Endothelial cell of umbilical vein (primary cell): Measurements from ENCODE around the gene LHX4. TPM values are rescaled to one million over a fixed set of nuclear protein-coding genes. Genes with fewer than 3 reads are reported as not detected.

Source experiments
- BruUV-seq: library from RNA; stranded (reverse); fragments of 400-500 nt; replicated peaks from 2 replicates; lab custom pipeline; 2021; lab: Mats Ljungman, UMichigan
- CTCF ChIA-PET: fragments of 300-600, 350-600 bp; sonication (Branson Sonifier 250); formaldehyde crosslinking; loops from one replicate; lab custom pipeline; 2021; ENCODE audit warnings: antibody characterized with exemption, inconsistent platforms; lab: Charles Lee
- POLR2A ChIA-PET: fragments of 300-600, 350-600 bp; sonication (Branson Sonifier 250); formaldehyde crosslinking; loops from one replicate; lab custom pipeline; 2021; ENCODE audit warnings: antibody characterized with exemption, inconsistent platforms; lab: Charles Lee
- DNase-seq: peaks from one replicate; pipeline ENCODE4 v3.0.0-alpha.2; 2011; ENCODE audit warnings: low read depth, low spot score
- FAIRE-seq: peaks from 2 replicates; lab custom pipeline; 2011; peaks lifted over from hg19 to GRCh38; lab: Jason Lieb, UNC
- H2AFZ ChIP-seq: 2 replicates; pipeline ENCODE4 v1.6.0; 2012; ENCODE audit warnings: low read depth, low read length, control low read depth, inconsistent platforms
- H3K27ac ChIP-seq: 2 replicates; pipeline ENCODE4 v1.5.1; 2011; ENCODE audit warnings: low read depth, mild to moderate bottlenecking, control low read depth, low read length, moderate library complexity; ENCODE audit not compliant: insufficient read depth
- H3K27me3 ChIP-seq, 2 experiments: 2 replicates each; pipeline versions ENCODE4 v1.6.0 to v1.6.1; 2011; ENCODE audit warnings: low read length in 2 of 2, mixed read lengths in 1 of 2; ENCODE audit not compliant: control insufficient read depth in 2 of 2, insufficient read depth in 2 of 2
- H3K36me3 ChIP-seq, 2 experiments: 2 replicates in 1 of 2; 3 replicates in 1 of 2; pipeline ENCODE4 v1.5.1; 2011; ENCODE audit warnings: low read length in 2 of 2, mild to moderate bottlenecking in 1 of 2, moderate library complexity in 1 of 2; ENCODE audit not compliant: control insufficient read depth in 2 of 2, insufficient read depth in 2 of 2; ENCODE audit errors: extremely low read depth in 1 of 2
- H3K4me1 ChIP-seq: 3 replicates; pipeline ENCODE4 v1.5.1; 2011; ENCODE audit warnings: mild to moderate bottlenecking, low read length; ENCODE audit not compliant: control insufficient read depth, insufficient read depth; ENCODE audit errors: extremely low read depth
- H3K4me2 ChIP-seq: 2 replicates; pipeline ENCODE4 v1.6.1; 2011; ENCODE audit warnings: low read length, control low read depth, mixed read lengths; ENCODE audit not compliant: insufficient read depth
- H3K4me3 ChIP-seq, 3 experiments: fragments of 200-600 bp in 1 of 3; sonication (generic), shearing (Covaris generic) in 1 of 3; replicated peaks in 1 of 3; 2 replicates each; pipeline ENCODE4 v1.5.1; 2011 to 2016; ENCODE audit warnings: control low read depth in 3 of 3, low read length in 3 of 3, mild to moderate bottlenecking in 2 of 3, inconsistent platforms in 1 of 3, low read depth in 1 of 3, moderate library complexity in 1 of 3; ENCODE audit not compliant: insufficient read depth in 1 of 3
- H3K79me2 ChIP-seq: 2 replicates; pipeline ENCODE4 v1.6.0; 2012; ENCODE audit warnings: low read length, inconsistent platforms; ENCODE audit not compliant: control insufficient read depth, insufficient read depth
- H3K9ac ChIP-seq: replicated peaks from 2 replicates; pipeline ENCODE3; 2011; ENCODE audit warnings: low read length, control low read depth; ENCODE audit not compliant: insufficient read depth; ENCODE audit errors: extremely low read depth
- H3K9me1 ChIP-seq: replicated peaks from 3 replicates; pipeline ENCODE4 v1.6.0; 2011; ENCODE audit warnings: mild to moderate bottlenecking, low read length; ENCODE audit not compliant: control insufficient read depth, insufficient read depth; ENCODE audit errors: extremely low read depth
- H3K9me3 ChIP-seq: replicated peaks from 2 replicates; pipeline ENCODE4 v1.5.1; 2012; ENCODE audit warnings: low read length, inconsistent platforms; ENCODE audit not compliant: control insufficient read depth, insufficient read depth
- H4K20me1 ChIP-seq: replicated peaks from 2 replicates; pipeline ENCODE3; 2011; ENCODE audit warnings: mild to moderate bottlenecking, low read length; ENCODE audit not compliant: control insufficient read depth, insufficient read depth; ENCODE audit errors: extremely low read depth
- CTCF ChIP-seq, 2 donors: IDR thresholded peaks; 1 replicate in 1 of 2; 2 replicates in 1 of 2; pipeline ENCODE4 v1.5.1; 2011; ENCODE audit warnings: low read length in 2 of 2, mild to moderate bottlenecking in 2 of 2, moderate library complexity in 2 of 2, control low read depth in 1 of 2, inconsistent platforms in 1 of 2, low read depth in 1 of 2; ENCODE audit not compliant: insufficient read depth in 1 of 2; ENCODE audit errors: extremely low read depth in 1 of 2
- EZH2 ChIP-seq: IDR thresholded peaks from 2 replicates; pipeline ENCODE4 v1.6.1; 2012; ENCODE audit warnings: borderline replicate concordance, low read depth, mild to moderate bottlenecking, moderate library complexity, low read length, inconsistent platforms; ENCODE audit not compliant: severe bottlenecking
- FOS ChIP-seq: IDR thresholded peaks from 2 replicates; pipeline ENCODE4 v1.6.1; 2011; ENCODE audit warnings: mild to moderate bottlenecking, low read length, moderate library complexity, borderline replicate concordance; ENCODE audit not compliant: insufficient read depth
- GATA2 ChIP-seq: IDR thresholded peaks from 2 replicates; pipeline ENCODE4 v1.7.0; 2011; ENCODE audit warnings: low read depth, mild to moderate bottlenecking, moderate library complexity, mixed read lengths, low read length; ENCODE audit not compliant: insufficient read length, insufficient read depth
- JUN ChIP-seq: IDR thresholded peaks from 2 replicates; pipeline ENCODE4 v1.6.1; 2011; ENCODE audit warnings: borderline replicate concordance, low read depth; ENCODE audit not compliant: insufficient read length, insufficient read depth
- MYC ChIP-seq: IDR thresholded peaks from one replicate; pipeline ENCODE4 v1.6.1; 2011; ENCODE audit warnings: mild to moderate bottlenecking, low read depth, low read length
- POLR2A ChIP-seq: IDR thresholded peaks from 2 replicates; pipeline ENCODE4 v1.6.1; 2012; ENCODE audit warnings: low read depth, mild to moderate bottlenecking, control low read depth, low read length
- dilution Hi-C: fragments of 300-500 bp; cut with MboI; formaldehyde crosslinking; loops from one replicate; pipeline ENCODE4 v1.15.0; 2019; ENCODE audit warnings: low sequenced_read_pairs; ENCODE audit not compliant: extremely low pct_ligation_motif_present
- intact Hi-C: fragments of 100-400 bp; cut with micrococcal nuclease; formaldehyde crosslinking; loops from one replicate; pipeline ENCODE4 v1.10.0; 2022
- polyA plus RNA-seq, 4 experiments: library from polyadenylated mRNA; depleted of rRNA in 3 of 4; stranded (reverse) in 3 of 4; unstranded in 1 of 4; fragments of >200 nt; gene quantifications; 2 replicates each; pipeline versions ENCODE4 v1.2.1 to v1.2.3, GENCODE V29; 2011 to 2012; ENCODE audit warnings: missing spikeins in 1 of 4
- total RNA-seq: library from RNA; stranded (reverse); gene quantifications from 2 replicates; pipeline ENCODE4 v1.2.3, GENCODE V29; 2021

Gene LHX4
- total and polyA plus RNA-seq, 2 donors (not counting 3 experiments of a cell fraction or from before 2014, with no cell fraction given) = not detected

DNA sequence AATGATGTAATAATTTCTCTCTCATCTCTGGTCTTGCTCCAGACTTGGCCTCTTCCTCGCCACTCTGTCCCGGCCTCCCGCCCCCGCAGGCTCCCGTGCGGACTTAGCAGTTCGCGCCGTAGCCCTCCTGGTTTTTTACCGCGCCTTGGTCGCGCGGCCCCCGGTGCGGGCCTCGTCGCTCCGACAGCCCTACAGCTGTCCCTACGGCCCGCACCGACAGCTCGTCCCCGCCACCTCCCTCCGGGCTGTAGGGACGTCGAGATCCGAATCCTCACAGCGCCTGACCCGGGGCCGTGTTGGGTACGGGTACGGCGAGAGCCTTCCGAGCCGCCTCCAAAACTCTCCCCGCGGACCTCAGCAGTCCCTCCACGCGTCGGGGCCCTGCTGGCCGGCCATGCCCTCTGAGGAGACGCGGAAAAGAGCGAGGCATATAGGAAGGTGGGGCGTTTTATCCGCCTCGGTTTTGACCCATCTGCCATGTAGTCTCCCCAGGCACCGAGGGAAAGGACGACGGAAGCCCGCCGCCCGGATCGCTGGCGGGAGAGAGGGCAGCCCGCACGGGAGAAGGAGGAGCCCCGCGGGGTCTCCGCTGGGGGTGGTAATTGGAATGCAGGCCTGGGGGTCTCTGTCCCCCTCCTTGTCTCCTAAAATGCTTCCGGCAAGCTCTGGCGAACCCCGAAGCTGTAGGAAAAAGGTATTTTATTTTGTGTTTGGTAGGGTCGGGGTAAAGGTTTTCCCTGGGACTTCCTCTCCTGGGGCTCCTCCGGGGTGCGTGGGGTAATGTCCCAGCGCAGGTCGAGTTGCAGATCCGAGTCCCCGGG lies 3.3 kb downstream of the LHX4 start:
- no peaks in the 10 kb centered on the region for H3K79me2 ChIP-seq
- no peak for FAIRE-seq
- no peak overlapping the region for H3K4me3 ChIP-seq
- dilution Hi-C loops = no loop called here
- TF ChIP-seq JUN = no peak
- peak; percentile 99 for TF ChIP-seq EZH2
- H4K20me1 ChIP-seq = no peaks in the 10 kb centered on the region
- ChIA-PET POLR2A (no interaction called here), CTCF (interaction anchor here (1.4 kb wide), 1 partner anchor 19 kb away, joined by 5 read pairs; no protein-coding TSS in a partner anchor)
- no peak overlapping the region for H2AFZ ChIP-seq
- H3K4me1 ChIP-seq = peaks cover 25% of the 10 kb centered on the region
- H3K27me3 ChIP-seq = peaks cover 79 to 92% of the 10 kb centered on the region in 2 experiments
- H3K27ac ChIP-seq = no peak overlapping the region
- no peaks in the 10 kb centered on the region for H3K9me1 ChIP-seq
- intact Hi-C loops = no loop called here
- no peak overlapping the region for H3K9ac ChIP-seq
- H3K36me3 ChIP-seq = no peaks in the 10 kb centered on the region
- no peak for DNase-seq
- no TSS peak for BruUV-seq
- H3K4me2 ChIP-seq = no peak overlapping the region
- no peaks in the 10 kb centered on the region for H3K9me3 ChIP-seq

DNA sequence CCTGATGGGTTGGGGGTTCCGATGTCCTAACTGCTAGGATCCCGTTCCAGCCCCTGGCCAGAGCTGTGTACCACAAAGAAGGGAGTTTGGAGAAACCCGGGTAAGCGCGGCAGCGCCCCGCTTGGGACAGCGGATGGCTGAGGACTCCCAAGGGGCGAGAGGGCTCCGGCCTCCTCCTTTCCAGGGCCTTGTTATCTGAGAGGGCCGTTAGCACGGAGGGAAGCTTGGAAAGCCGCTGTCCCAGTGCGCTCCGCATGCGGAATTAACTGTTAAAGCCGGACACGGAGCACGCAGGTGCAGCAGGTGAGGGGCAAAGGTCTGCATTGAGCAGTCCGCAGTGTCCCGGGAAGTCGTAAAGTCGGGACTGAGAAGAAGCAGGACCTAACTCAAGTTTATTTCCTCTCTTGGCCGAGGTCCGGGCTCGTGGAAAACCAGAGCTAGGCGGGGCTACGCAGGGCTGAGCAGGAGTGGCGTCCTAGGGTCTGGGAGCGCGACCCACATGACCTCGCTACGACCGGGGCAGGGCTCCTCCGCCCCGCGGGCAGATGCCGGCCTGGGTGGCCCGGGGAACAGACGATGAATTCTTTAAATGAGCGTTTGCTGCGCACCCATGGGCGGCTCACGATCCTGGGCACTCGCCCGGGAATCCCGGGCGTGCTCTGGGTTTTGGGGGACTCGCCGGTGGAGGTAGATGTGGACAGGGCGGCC lies 4.5 kb downstream of the LHX4 start:
- no peak for FAIRE-seq
- peaks cover 19% of the 10 kb centered on the region for H3K4me1 ChIP-seq
- H3K27ac ChIP-seq = no peak overlapping the region
- dilution Hi-C loops = no loop called here
- no peaks in the 10 kb centered on the region for H3K79me2 ChIP-seq
- H3K27me3 ChIP-seq = peaks cover 83 to 92% of the 10 kb centered on the region in 2 experiments
- POLR2A ChIA-PET = no interaction called here
- H3K36me3 ChIP-seq = no peaks in the 10 kb centered on the region
- H4K20me1 ChIP-seq = no peaks in the 10 kb centered on the region
- H3K4me3 ChIP-seq = no peak overlapping the region
- H3K4me2 ChIP-seq = no peak overlapping the region
- no peak overlapping the region for H2AFZ ChIP-seq
- CTCF ChIA-PET = no interaction called here
- intact Hi-C loops = no loop called here
- TF ChIP-seq FOS (no peak), GATA2 (no peak), MYC (no peak), EZH2 (peak; percentile 80), POLR2A (no peak), CTCF (IDR thresholded peaks at IDR 0.05; ENCODE audit: extremely low read depth in 1 of 2, insufficient read depth in 1 of 2, low read depth in 1 of 2, low read length in 2 of 2) (no peak)
- no peak for DNase-seq
- H3K9ac ChIP-seq = no peak overlapping the region
- no peaks in the 10 kb centered on the region for H3K9me1 ChIP-seq
- no peaks in the 10 kb centered on the region for H3K9me3 ChIP-seq
- BruUV-seq = no TSS peak
